ENCODE measurements around the gene CPNE4.

Gene CPNE4

GRCh38 chr3:131795390-131796090 lies 239.3 kb downstream of the CPNE4 start:
- no peak for DNase-seq

GRCh38 chr3:131794766-131795388 lies 239.9 kb downstream of the CPNE4 start:
- peak in 1 of 2 experiments; percentile 51 for DNase-seq

DNA sequence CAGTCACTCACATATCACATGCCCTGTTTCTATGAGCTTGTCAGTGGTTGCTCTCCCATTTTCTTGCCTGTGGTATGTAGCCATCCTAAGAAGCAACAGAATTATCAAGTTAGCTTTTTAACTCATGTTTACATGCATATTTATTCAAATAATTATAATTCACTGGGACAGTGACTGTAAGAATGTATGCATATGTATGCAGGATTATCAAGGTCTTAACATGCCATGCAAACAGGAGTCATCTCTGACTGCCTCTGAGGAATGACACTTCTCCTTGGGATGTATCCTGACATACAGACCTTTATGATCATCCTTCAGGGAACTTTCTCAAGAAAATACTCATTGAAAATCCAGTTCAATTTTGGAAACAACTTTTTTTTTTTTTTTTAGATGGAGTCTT lies 240.9 kb downstream of the CPNE4 start:
- DNase-seq: no peak

DNA sequence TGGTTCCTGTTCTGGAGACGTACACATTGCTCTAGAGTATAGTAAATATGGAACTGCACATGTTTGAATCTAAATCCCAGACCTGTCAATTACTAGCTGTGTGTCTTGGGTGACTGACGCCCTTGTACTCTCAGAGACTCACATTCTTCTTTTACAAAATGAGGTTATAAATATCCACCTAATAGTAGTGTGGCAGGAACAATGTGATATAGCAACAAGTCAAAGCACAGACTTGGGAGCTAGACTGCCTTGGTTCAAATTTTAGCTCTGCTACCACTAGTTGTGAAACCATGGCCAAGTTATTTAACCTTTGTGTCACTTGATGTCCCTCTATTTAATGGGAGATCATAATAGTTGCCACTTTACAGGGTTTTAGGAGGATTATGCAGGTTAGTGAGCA lies 245.6 kb downstream of the CPNE4 start:
- no peak for DNase-seq

GRCh38 chr3:131786386-131786785 lies 248.4 kb downstream of the CPNE4 start:
- no peak for DNase-seq

GRCh38 chr3:131782751-131783150 lies 252.1 kb downstream of the CPNE4 start:
- DNase-seq: no peak

GRCh38 chr3:131778526-131778925 lies 256.3 kb downstream of the CPNE4 start:
- no peak for DNase-seq

- DNase-seq: no peak
Observed at GRCh38 chr3:131775650-131776049, 259.2 kb downstream of the CPNE4 start.

GRCh38 chr3:131772269-131773026 lies 262.4 kb downstream of the CPNE4 start:
- DNase-seq: no peak

- no peak for DNase-seq
Observed at GRCh38 chr3:131762981-131763564, 271.7 kb downstream of the CPNE4 start.

DNA sequence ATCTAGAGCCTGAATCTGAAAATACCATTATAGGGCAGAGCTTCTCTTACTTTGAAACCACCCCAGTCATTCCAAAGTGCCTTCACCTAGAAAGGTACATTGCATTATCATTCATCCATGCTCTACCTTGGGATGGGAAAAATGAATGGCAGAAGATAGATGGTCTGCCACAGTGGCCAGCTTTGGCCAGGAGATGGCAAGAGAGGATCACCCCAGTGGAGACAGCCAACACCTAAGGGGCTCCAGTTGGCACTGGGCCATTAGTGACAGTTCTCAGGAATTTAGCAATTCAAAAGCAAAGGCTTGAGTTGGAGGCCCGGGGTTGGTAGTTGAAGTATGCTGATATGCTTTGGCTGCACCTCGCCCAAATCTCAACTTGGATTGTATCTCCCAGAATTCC lies 278.4 kb downstream of the CPNE4 start:
- DNase-seq: no peak

GRCh38 chr3:131755380-131755779 lies 279.4 kb downstream of the CPNE4 start:
- no peak for DNase-seq

- no peak for DNase-seq
Observed at GRCh38 chr3:131750256-131750655, 284.6 kb downstream of the CPNE4 start.

DNA sequence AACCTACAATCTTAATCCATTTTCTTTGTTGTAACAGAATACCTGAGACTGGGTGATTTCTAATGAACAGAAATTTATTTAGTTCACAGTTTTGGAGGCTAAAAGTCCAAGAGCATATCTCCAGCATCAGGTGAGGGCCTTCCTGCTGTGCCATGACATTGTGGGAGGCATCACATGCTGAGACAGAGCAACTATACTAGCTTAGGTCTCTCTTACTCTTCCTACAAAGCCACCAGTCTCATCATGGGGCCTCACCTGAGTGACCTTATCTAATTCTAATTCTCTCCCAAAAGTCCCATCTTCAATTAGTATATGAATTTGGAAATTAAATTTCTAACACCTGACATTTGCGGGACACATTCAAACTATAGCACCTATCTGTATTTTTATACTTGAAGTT lies 285.0 kb downstream of the CPNE4 start:
- DNase-seq: no peak

GRCh38 chr3:131747466-131747865 lies 287.3 kb downstream of the CPNE4 start:
- DNase-seq: no peak

DNA sequence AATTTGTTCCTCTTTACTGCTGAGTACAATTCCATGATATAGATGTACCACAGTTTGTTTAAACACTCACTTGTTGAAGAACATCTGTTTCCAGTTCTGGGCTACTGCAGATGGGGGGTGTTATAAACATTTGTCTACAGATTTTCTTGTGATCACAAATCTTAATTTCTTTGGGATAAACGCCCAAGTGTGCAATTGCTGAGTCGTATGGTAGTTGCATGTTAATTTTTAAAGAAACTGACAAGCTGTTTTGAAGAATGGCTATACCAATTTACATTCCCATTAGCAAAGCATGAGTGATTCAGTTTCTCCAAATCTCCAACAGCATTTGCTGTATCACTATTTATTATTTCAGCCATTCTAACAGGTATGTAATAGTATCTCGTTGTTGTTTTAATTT lies 290.0 kb downstream of the CPNE4 start:
- no peak for DNase-seq

DNA sequence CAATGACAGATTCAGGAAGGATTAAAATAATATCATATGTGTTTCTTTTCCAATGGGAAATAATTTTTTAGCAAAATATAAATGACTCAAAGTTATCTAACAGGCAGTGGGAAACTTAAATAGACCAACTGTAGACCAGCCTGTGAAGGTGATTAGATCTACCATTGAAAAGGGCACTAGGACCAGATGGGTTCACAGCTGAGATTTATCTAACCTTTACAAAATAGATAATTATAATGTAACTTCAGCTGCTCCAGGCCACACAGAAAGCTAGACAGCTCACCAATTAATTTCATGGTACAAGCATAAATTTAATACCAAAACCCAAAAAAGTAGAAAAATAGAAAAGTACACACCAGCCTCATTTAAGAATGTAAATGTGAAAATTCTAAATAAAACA lies 291.7 kb downstream of the CPNE4 start:
- no peak for DNase-seq

DNA sequence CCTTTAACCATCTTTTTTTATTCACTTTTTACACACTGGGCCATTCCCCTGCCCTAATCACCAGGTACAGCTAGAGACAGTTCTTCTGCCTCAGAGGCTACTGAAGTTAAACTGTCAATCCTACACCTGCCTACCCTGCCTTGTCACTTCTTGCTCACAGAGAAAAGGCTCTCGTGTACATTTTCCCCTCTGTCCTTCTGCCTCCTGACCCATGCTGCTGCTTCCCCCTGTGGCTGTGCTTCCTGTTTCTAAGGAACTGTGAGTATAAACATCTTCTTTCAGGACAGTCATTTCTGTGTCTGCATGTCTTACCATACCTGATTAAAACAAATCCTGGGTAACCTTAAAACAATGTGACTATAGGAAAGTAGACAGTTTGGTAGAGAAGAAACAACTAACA lies 295.6 kb downstream of the CPNE4 start:
- no peak for DNase-seq

- no peak for DNase-seq
Observed at GRCh38 chr3:131738095-131738494, 296.7 kb downstream of the CPNE4 start.

GRCh38 chr3:131735544-131735943 lies 299.3 kb downstream of the CPNE4 start:
- DNase-seq: no peak

GRCh38 chr3:131735116-131735515 lies 299.7 kb downstream of the CPNE4 start:
- DNase-seq: no peak

GRCh38 chr3:131733086-131733841 lies 301.6 kb downstream of the CPNE4 start:
- no peak for DNase-seq

- DNase-seq: no peak
Observed at GRCh38 chr3:131731709-131732108, 303.1 kb downstream of the CPNE4 start.

All from NCI-H526 (cell line).